Activated naive CD8-positive, alpha-beta T cell treated with anti-CD3 and anti-CD28 coated beads, Interleukin-2, amount 10 ng/mL, durations not matched to agents 7 days and 5 days (primary cell): ENCODE data around the gene SH2D7. TPM values are rescaled to one million over a fixed set of nuclear protein-coding genes. Genes with fewer than 3 reads are reported as not detected.
"Not testable (repeated sequence)": the region's sequence is repeated elsewhere in the genome, so short reads cannot be mapped to it uniquely, and the experiment has no call there.

Source experiments
- ATAC-seq: fragments of 150-1000 bp; cut with Tn5 transposase; one replicate; pipeline ENCODE4 v1.10.0; 2021; ENCODE audit warnings: low read depth, moderate library complexity
- POLR2A ChIA-PET: fragments of 350-600 bp; sonication (Branson Sonifier 250); formaldehyde crosslinking; loops from one replicate; lab custom pipeline; 2021; ENCODE audit warnings: antibody characterized with exemption; lab: Charles Lee
- DNase-seq: peaks from one replicate; pipeline ENCODE4 v3.0.0; 2021
- H3K27ac Mint-ChIP-seq: one replicate; pipeline ENCODE4 v1.8.0; 2022; ENCODE audit warnings: mild to moderate bottlenecking, mixed read lengths
- H3K27me3 Mint-ChIP-seq: one replicate; pipeline ENCODE4 v1.8.0; 2022; ENCODE audit warnings: mild to moderate bottlenecking, moderate library complexity, mixed read lengths
- H3K36me3 Mint-ChIP-seq: one replicate; pipeline ENCODE4 v1.8.0; 2021; ENCODE audit warnings: mild to moderate bottlenecking, mixed read lengths
- H3K4me1 Mint-ChIP-seq: one replicate; pipeline ENCODE4 v1.8.0; 2021; ENCODE audit warnings: mixed read lengths
- H3K4me3 Mint-ChIP-seq: one replicate; pipeline ENCODE4 v1.8.0; 2022; ENCODE audit warnings: mild to moderate bottlenecking, moderate library complexity, mixed read lengths
- H3K9me3 Mint-ChIP-seq: one replicate; pipeline ENCODE4 v1.8.0; 2021; ENCODE audit warnings: mixed read lengths
- total RNA-seq, 2 experiments: library from RNA; stranded (reverse); gene quantifications; one replicate each; pipeline ENCODE4 v1.2.3, GENCODE V29; 2021

The SH2D7 gene
- total RNA-seq, 2 experiments from 2014 or later = 0.11 TPM; not detected in 1

GRCh38 chr15:78147566-78147965, 55.2 kb downstream of the SH2D7 start:
- ATAC-seq = no peak
- POLR2A ChIA-PET = interaction anchor here (1.0 to 2.3 kb wide), 4 partner anchors 10 to 152 kb away, joined by 3 to 16 read pairs (median 6); partner anchors contain the start of genes CIB2 and SKIC8
- no peak overlapping the region for H3K27ac Mint-ChIP-seq

GRCh38 chr15:78148392-78149067, 56.2 kb downstream of the SH2D7 start:
- H3K4me3 Mint-ChIP-seq = peak overlapping the region; percentile 96
- peaks cover 38% of the 10 kb centered on the region for H3K4me1 Mint-ChIP-seq
- POLR2A ChIA-PET = interaction anchor here (0.7 to 2.3 kb wide), 11 partner anchors 9 to 819 kb away, joined by 3 to 16 read pairs (median 5); partner anchors contain the start of gene CIB2
- peak overlapping the region; percentile 85 for H3K27ac Mint-ChIP-seq
- ATAC-seq (peak; percentile 4), DNase-seq (no peak)
- no peaks in the 10 kb centered on the region for H3K9me3 Mint-ChIP-seq
- peaks cover 13% of the 10 kb centered on the region for H3K36me3 Mint-ChIP-seq
- H3K27me3 Mint-ChIP-seq = no peaks in the 10 kb centered on the region

More at GRCh38 chr15:78147566-78147965, 55.2 kb downstream of the SH2D7 start:
- Mint-ChIP-seq H3K36me3 (peaks cover 6% of the 10 kb centered on the region), H3K9me3 (no peaks in the 10 kb centered on the region), H3K27me3 (no peaks in the 10 kb centered on the region), H3K4me1 (peaks cover 34% of the 10 kb centered on the region), H3K4me3 (peak overlapping the region; percentile 2)
- DNase-seq = no peak

- DNase-seq (peak; percentile 100), ATAC-seq (peak; percentile 95)
- no peaks in the 10 kb centered on the region for H3K9me3 Mint-ChIP-seq
- no peaks in the 10 kb centered on the region for H3K27me3 Mint-ChIP-seq
- peaks cover 13% of the 10 kb centered on the region for H3K36me3 Mint-ChIP-seq
- peak within 1 kb of the TSS; percentile 96 for H3K4me3 Mint-ChIP-seq
- POLR2A ChIA-PET = interaction anchor here (0.7 to 2.3 kb wide), 11 partner anchors 8 to 818 kb away, joined by 3 to 16 read pairs (median 5); partner anchors contain the start of gene CIB2
- peaks cover 38% of the 10 kb centered on the region for H3K4me1 Mint-ChIP-seq
- peak within 1 kb of the TSS; percentile 85 for H3K27ac Mint-ChIP-seq
These were observed 56.9 kb downstream of the SH2D7 start, which contains the start of gene IDH3A for GRCh38 chr15:78149068-78149804. Gene IDH3A (plus strand): TSS chr15:78149362. CDS start chr15:78149404, 42 bp downstream.

- ATAC-seq = no peak
- peak overlapping the region; percentile 90 for H3K4me3 Mint-ChIP-seq
- POLR2A ChIA-PET = interaction anchor here (1.1 to 1.8 kb wide), 3 partner anchors 18 to 24 kb away, joined by 3 to 8 read pairs (median 4); no protein-coding TSS in a partner anchor
- H3K27ac Mint-ChIP-seq = peak overlapping the region; percentile 71
- no peaks in the 10 kb centered on the region for H3K27me3 Mint-ChIP-seq
- H3K4me1 Mint-ChIP-seq = peaks cover 38% of the 10 kb centered on the region
- peaks cover 13% of the 10 kb centered on the region for H3K36me3 Mint-ChIP-seq
- no peaks in the 10 kb centered on the region for H3K9me3 Mint-ChIP-seq
- DNase-seq = no peak
These were observed 57.7 kb downstream of the SH2D7 start for GRCh38 chr15:78149805-78150751.

GRCh38 chr15:78151075-78151474, 58.7 kb downstream of the SH2D7 start:
- H3K4me1 Mint-ChIP-seq = peaks cover 38% of the 10 kb centered on the region
- POLR2A ChIA-PET = interaction anchor here (1.7 kb wide), 1 partner anchor 23 kb away, joined by 3 read pairs; no protein-coding TSS in a partner anchor
- not testable (repeated sequence) for DNase-seq, H3K27ac Mint-ChIP-seq, ATAC-seq, H3K27me3 Mint-ChIP-seq, H3K9me3 Mint-ChIP-seq
- peak overlapping the region; percentile 90 for H3K4me3 Mint-ChIP-seq
- peaks cover 13% of the 10 kb centered on the region for H3K36me3 Mint-ChIP-seq

Other genes starting within 250 kb of the SH2D7 start
- gene TBC1D2B, start 14.8 kb upstream of the SH2D7 start, total RNA-seq = 100 to 1,000 TPM; 123 to 125 TPM
- 1 to 10 TPM in 1 of 2 experiments, under 1 TPM in 1; 0.88 to 1.5 TPM for gene CIB2, start 38.9 kb downstream of the SH2D7 start, total RNA-seq
- gene IDH3A, start 56.8 kb downstream of the SH2D7 start, total RNA-seq = 10 to 100 TPM; 54.5 to 82.8 TPM
- gene ACSBG1, start 142.0 kb downstream of the SH2D7 start, total RNA-seq = under 1 TPM in 1 of 2 experiments, not detected in 1; 0.25 TPM
- gene DNAJA4, start 172.0 kb downstream of the SH2D7 start, total RNA-seq = 10 to 100 TPM; 26.0 to 28.5 TPM
- 10 to 100 TPM; 42.4 to 46.4 TPM for gene SKIC8, start 207.0 kb downstream of the SH2D7 start, total RNA-seq
- gene CRABP1, start 247.8 kb downstream of the SH2D7 start, total RNA-seq = not detected